ENCODE data around the gene CFAP97D2.

- TF ChIP-seq POLR2A (IDR thresholded peaks at IDR 0.05): no peak
- no peak for TF ChIP-seq CTCF (IDR thresholded peaks at IDR 0.05)
These were observed 36.2 kb upstream of the CFAP97D2 start for GRCh38 chr13:114142640-114143490.

All from right lobe of liver (tissue), 4 donors.